MCF 10A (cell line): Measurements from ENCODE around the gene SRA1. TPM values are rescaled to one million over a fixed set of nuclear protein-coding genes. Genes with fewer than 3 reads are reported as not detected.

Experiments used
- BruUV-seq: library from RNA; stranded (reverse); fragments of 400-500 nt; replicated peaks from 2 replicates; lab custom pipeline; 2021; lab: Mats Ljungman, UMichigan
- CTCF ChIA-PET: fragments of 300-600 bp; sonication (Branson Sonifier 250); formaldehyde crosslinking; extraction: SDS; loops from one replicate; lab custom pipeline; 2021; ENCODE audit warnings: antibody characterized with exemption, inconsistent platforms; lab: Yijun Ruan, JAX
- POLR2A ChIA-PET: fragments of 300-600, 350-650 bp; sonication (Branson Sonifier 250); formaldehyde crosslinking; extraction: SDS; loops from one replicate; lab custom pipeline; 2020; ENCODE audit warnings: antibody characterized with exemption, inconsistent platforms; lab: Yijun Ruan, JAX
- DNase-seq: peaks from one replicate; pipeline ENCODE4 v3.0.0-alpha.2; 2018; ENCODE audit not compliant: unreplicated experiment
- H3K27ac Mint-ChIP-seq: one replicate; pipeline ENCODE4 v1.8.0; 2022; ENCODE audit warnings: mild to moderate bottlenecking, low read depth, mixed read lengths; ENCODE audit not compliant: unreplicated experiment
- H3K27me3 Mint-ChIP-seq: one replicate; pipeline ENCODE4 v1.8.0; 2022; ENCODE audit warnings: mixed read lengths; ENCODE audit not compliant: insufficient read depth, unreplicated experiment
- H3K36me3 Mint-ChIP-seq: one replicate; pipeline ENCODE4 v1.8.0; 2022; ENCODE audit warnings: mild to moderate bottlenecking, moderate library complexity, mixed read lengths; ENCODE audit not compliant: insufficient read depth, unreplicated experiment
- H3K4me1 Mint-ChIP-seq: one replicate; pipeline ENCODE4 v1.8.0; 2022; ENCODE audit warnings: mixed read lengths; ENCODE audit not compliant: insufficient read depth, unreplicated experiment
- H3K4me3 Mint-ChIP-seq: one replicate; pipeline ENCODE4 v1.8.0; 2022; ENCODE audit warnings: mild to moderate bottlenecking, moderate library complexity, mixed read lengths; ENCODE audit not compliant: unreplicated experiment
- H3K9me3 Mint-ChIP-seq: one replicate; pipeline ENCODE4 v1.8.0; 2022; ENCODE audit warnings: mixed read lengths; ENCODE audit not compliant: unreplicated experiment
- intact Hi-C: fragments of 100-400 bp; cut with micrococcal nuclease; formaldehyde crosslinking; loops from 2 replicates; pipeline ENCODE4 v1.14.1; 2022
- microRNA-seq: library from miRNA; unstranded; fragments of <30 nt; microRNA quantifications from one replicate; pipeline ENCODE4 v1.2.0, GENCODE V29; 2022
- total RNA-seq: library from RNA; stranded (reverse); gene quantifications from 2 replicates; pipeline ENCODE4 v1.2.3, GENCODE V29; 2022
- TF ChIP-seq, protein P1 (sequence below): fragments of 200-600 bp; IDR thresholded peaks from one replicate; pipeline ENCODE4 v1.8.0; 2022; ENCODE audit warnings: antibody characterized with exemption, mild to moderate bottlenecking; ENCODE audit not compliant: unreplicated experiment

SRA1 gene
- total RNA-seq, 1 experiment from 2014 or later: 107 TPM

DNA sequence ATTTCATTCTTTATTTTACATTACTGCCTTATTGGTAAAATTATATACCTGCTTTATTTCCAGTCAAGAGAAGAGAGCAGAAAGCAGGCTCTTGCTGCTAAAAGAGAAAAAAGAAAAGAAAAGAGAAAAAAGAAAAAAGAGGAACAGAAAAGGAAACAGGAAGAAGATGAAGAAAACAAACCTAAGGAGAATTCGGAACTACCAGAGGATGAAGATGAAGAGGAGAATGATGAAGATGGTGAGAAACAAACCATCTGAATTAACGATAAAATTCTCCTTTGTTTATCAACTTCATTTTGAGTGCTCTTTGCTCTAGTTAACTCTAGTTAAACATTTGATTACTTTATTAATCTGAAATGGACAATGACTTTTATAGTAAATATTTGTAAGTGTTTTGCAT, 33.3 kb downstream of the SRA1 start:
- no peaks in the 10 kb centered on the region for H3K4me1 Mint-ChIP-seq
- intact Hi-C loops: no loop called here
- H3K27me3 Mint-ChIP-seq: no peaks in the 10 kb centered on the region
- H3K9me3 Mint-ChIP-seq: no peaks in the 10 kb centered on the region
- POLR2A ChIA-PET: no interaction called here
- no peak overlapping the region for H3K4me3 Mint-ChIP-seq
- TF ChIP-seq, protein P1, sequence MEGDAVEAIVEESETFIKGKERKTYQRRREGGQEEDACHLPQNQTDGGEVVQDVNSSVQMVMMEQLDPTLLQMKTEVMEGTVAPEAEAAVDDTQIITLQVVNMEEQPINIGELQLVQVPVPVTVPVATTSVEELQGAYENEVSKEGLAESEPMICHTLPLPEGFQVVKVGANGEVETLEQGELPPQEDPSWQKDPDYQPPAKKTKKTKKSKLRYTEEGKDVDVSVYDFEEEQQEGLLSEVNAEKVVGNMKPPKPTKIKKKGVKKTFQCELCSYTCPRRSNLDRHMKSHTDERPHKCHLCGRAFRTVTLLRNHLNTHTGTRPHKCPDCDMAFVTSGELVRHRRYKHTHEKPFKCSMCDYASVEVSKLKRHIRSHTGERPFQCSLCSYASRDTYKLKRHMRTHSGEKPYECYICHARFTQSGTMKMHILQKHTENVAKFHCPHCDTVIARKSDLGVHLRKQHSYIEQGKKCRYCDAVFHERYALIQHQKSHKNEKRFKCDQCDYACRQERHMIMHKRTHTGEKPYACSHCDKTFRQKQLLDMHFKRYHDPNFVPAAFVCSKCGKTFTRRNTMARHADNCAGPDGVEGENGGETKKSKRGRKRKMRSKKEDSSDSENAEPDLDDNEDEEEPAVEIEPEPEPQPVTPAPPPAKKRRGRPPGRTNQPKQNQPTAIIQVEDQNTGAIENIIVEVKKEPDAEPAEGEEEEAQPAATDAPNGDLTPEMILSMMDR: no peak
- no peak overlapping the region for H3K27ac Mint-ChIP-seq
- H3K36me3 Mint-ChIP-seq: peaks cover 80% of the 10 kb centered on the region
- no TSS peak for BruUV-seq
- CTCF ChIA-PET: interaction anchor here (1.8 kb wide), 1 partner anchor 9 kb away, joined by 4 read pairs; no protein-coding TSS in a partner anchor
- no peak for DNase-seq

DNA sequence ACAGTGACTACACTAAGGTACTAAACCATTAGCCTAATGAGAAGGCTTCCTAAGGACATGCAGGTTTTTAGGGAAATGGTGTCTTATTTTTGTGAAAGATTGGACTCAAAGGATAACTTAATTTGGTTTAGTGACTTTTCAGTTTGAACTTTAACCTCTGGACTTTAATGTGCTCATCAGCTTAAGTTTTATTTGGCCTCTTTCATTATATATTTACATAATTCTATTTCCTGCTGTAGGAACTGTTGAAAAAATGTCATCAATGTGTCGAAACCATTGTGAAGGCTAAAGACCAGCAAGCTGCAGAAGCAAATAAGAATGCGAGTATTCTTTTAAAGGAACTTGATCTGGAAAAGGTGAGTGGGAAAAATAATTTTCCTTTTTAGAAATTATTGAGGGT, 44.1 kb downstream of the SRA1 start:
- intact Hi-C loops: no loop called here
- Mint-ChIP-seq H3K4me1 (no peaks in the 10 kb centered on the region), H3K27ac (no peak overlapping the region), H3K36me3 (peaks cover 80% of the 10 kb centered on the region), H3K27me3 (no peaks in the 10 kb centered on the region), H3K4me3 (no peak overlapping the region), H3K9me3 (no peaks in the 10 kb centered on the region)
- TF ChIP-seq, protein P1: no peak
- no peak for DNase-seq
- no TSS peak for BruUV-seq
- ChIA-PET CTCF (interaction anchor here (1.5 kb wide), 1 partner anchor 11 kb away, joined by 7 read pairs; no protein-coding TSS in a partner anchor), POLR2A (interaction anchor here (1.1 kb wide), 1 partner anchor 9 kb away, joined by 3 read pairs; no protein-coding TSS in a partner anchor)

DNA sequence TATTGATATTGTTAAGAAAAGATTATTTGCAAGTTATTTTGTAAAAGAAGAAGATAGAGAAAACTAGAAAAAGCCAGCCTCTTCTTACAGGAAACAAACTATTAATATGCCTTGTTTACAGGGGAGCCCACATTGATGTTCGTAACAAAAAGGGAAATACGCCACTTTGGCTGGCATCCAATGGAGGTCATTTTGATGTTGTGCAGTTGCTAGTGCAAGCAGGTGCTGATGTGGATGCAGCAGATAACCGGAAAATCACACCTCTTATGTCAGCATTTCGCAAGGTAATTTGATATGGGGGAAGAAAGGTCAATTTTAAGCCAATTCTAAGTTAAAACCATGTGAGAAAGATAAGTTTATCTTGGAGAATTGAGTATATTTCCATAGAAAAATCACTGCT, 47.4 kb downstream of the SRA1 start:
- intact Hi-C loops: no loop called here
- TF ChIP-seq, protein P1: no peak
- BruUV-seq: no TSS peak
- H3K4me3 Mint-ChIP-seq: no peak overlapping the region
- no peaks in the 10 kb centered on the region for H3K9me3 Mint-ChIP-seq
- ChIA-PET POLR2A (interaction anchor here (0.7 to 1.0 kb wide), 2 partner anchors 14 to 26 kb away, joined by 3 read pairs; no protein-coding TSS in a partner anchor), CTCF (no interaction called here)
- DNase-seq: no peak
- H3K4me1 Mint-ChIP-seq: no peaks in the 10 kb centered on the region
- H3K36me3 Mint-ChIP-seq: peaks cover 96% of the 10 kb centered on the region
- H3K27me3 Mint-ChIP-seq: no peaks in the 10 kb centered on the region
- H3K27ac Mint-ChIP-seq: no peak overlapping the region

DNA sequence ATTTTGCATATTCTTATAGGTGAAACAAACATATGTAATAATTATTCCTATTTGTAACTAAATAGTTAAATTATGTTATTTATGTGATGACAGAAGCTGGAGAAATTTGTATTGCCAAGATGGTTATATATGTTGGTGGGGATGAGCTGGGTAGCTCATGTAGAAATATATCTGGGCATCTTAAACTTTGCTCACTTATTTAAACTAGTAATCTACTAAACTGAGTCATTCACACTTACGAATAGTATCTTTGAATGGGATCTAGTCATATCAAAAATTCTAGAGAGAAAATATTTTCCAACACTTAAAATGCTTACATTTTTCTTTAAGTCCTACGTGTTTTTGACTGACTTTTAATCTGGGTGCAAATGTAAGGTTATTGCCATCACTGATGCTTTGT, 54.4 kb downstream of the SRA1 start:
- Mint-ChIP-seq H3K4me1 (no peaks in the 10 kb centered on the region), H3K27ac (no peak overlapping the region), H3K4me3 (no peak overlapping the region), H3K9me3 (no peaks in the 10 kb centered on the region), H3K27me3 (no peaks in the 10 kb centered on the region), H3K36me3 (peaks cover 68% of the 10 kb centered on the region)
- TF ChIP-seq, protein P1: no peak
- BruUV-seq: no TSS peak
- no peak for DNase-seq
- ChIA-PET CTCF (interaction anchor here (0.6 to 1.0 kb wide), 2 partner anchors 11 to 66 kb away, joined by 4 to 7 read pairs; no protein-coding TSS in a partner anchor), POLR2A (interaction anchor here (0.7 to 1.5 kb wide), 3 partner anchors 8 to 136 kb away, joined by 3 to 4 read pairs (median 4); partner anchors contain the start of gene TMCO6)
- intact Hi-C loops: no loop called here

Small RNA genes within 50 kb of the gene (microRNA-seq; reads per million reads assigned to microRNA genes)
- not detected for gene MIR6831

Other genes starting within 250 kb of the SRA1 start
- gene HBEGF, start 210.9 kb downstream of the SRA1 start, total RNA-seq: 20.6 and 55.7 TPM in 2 replicates
- gene SLC4A9, start 197.3 kb downstream of the SRA1 start, total RNA-seq: 0.37 TPM in 1 of 2 replicates, not detected in the other
- gene ANKHD1, start 155.6 kb downstream of the SRA1 start, total RNA-seq: 142 and 146 TPM in 2 replicates
- 25.3 and 35.3 TPM in 2 replicates for gene EIF4EBP3, start 9.8 kb downstream of the SRA1 start, total RNA-seq
- 22.7 and 28.1 TPM in 2 replicates for gene APBB3, start 7.1 kb upstream of the SRA1 start, total RNA-seq
- gene SLC35A4, start 7.4 kb upstream of the SRA1 start, total RNA-seq: 84.0 and 119 TPM in 2 replicates
- gene CD14, start 75.7 kb upstream of the SRA1 start, total RNA-seq: 0.79 and 2.2 TPM in 2 replicates
- gene TMCO6, start 82.0 kb upstream of the SRA1 start, total RNA-seq: 15.7 and 17.2 TPM in 2 replicates
- 63.2 and 82.2 TPM in 2 replicates for gene NDUFA2, start 90.2 kb upstream of the SRA1 start, total RNA-seq
- gene IK, start 90.4 kb upstream of the SRA1 start, total RNA-seq: 128 and 160 TPM in 2 replicates
- 35.0 and 36.4 TPM in 2 replicates for gene WDR55, start 107.4 kb upstream of the SRA1 start, total RNA-seq
- gene DND1, start 116.1 kb upstream of the SRA1 start, total RNA-seq: 4.3 and 5.1 TPM in 2 replicates
- 126 and 131 TPM in 2 replicates for gene HARS1, start 133.9 kb upstream of the SRA1 start, total RNA-seq
- gene HARS2, start 134.0 kb upstream of the SRA1 start, total RNA-seq: 48.5 and 54.3 TPM in 2 replicates
- gene ZMAT2, start 143.0 kb upstream of the SRA1 start, total RNA-seq: 54.9 and 70.4 TPM in 2 replicates
- gene PCDHA1, start 228.7 kb upstream of the SRA1 start, total RNA-seq: 0.07 TPM in 1 of 2 replicates, not detected in the other
- gene PCDHA2, start 237.4 kb upstream of the SRA1 start, total RNA-seq: not detected in 2 replicates
- not detected in 2 replicates for gene PCDHA3, start 243.6 kb upstream of the SRA1 start, total RNA-seq
- gene PCDHA4, start 249.6 kb upstream of the SRA1 start, total RNA-seq: 0.16 and 0.49 TPM in 2 replicates